HCT116 (cell line): ENCODE measurements around the gene SH3TC1. TPM values are rescaled to one million over a fixed set of nuclear protein-coding genes. Genes with fewer than 3 reads are reported as not detected.

Experiments used
- ATAC-seq: fragments of 200-7000 bp; cut with Tn5 transposase; 2 replicates; pipeline ENCODE4 v1.9.1; 2020; ENCODE audit warnings: mild to moderate bottlenecking, moderate library complexity
- BruUV-seq: library from RNA; stranded (reverse); fragments of 400-500 nt; replicated peaks from 2 replicates; lab custom pipeline; 2021; lab: Mats Ljungman, UMichigan
- CTCF ChIA-PET: fragments of 300-600 bp; sonication (Branson Sonifier 250); formaldehyde crosslinking; loops from one replicate; lab custom pipeline; 2021; ENCODE audit warnings: antibody characterized with exemption; lab: Charles Lee
- POLR2A ChIA-PET: fragments of 300-600, 350-600 bp; sonication (Branson Sonifier 250); formaldehyde crosslinking; loops from one replicate; lab custom pipeline; 2021; ENCODE audit warnings: antibody characterized with exemption; lab: Charles Lee
- RAD21 ChIA-PET, 2 experiments: fragments of 300-600 bp; sonication (Branson Sonifier 250); formaldehyde crosslinking; loops; one replicate each; lab custom pipeline; 2023; ENCODE audit warnings: low total read pairs in 2 of 2; ENCODE audit not compliant: uncharacterized antibody in 2 of 2, unreplicated experiment in 2 of 2, low non-redundant PET in 1 of 2; lab: Charles Lee
- DNase-seq: peaks from one replicate; pipeline ENCODE4 v3.0.0-alpha.2; 2010; ENCODE audit warnings: low read depth, low spot score
- H2AFZ ChIP-seq: fragments of 200-600 bp; shearing (Covaris generic), sonication (generic); 2 replicates; pipeline ENCODE4 v1.6.1; 2017; ENCODE audit warnings: low read depth, mixed run types, mixed read lengths, antibody characterized with exemption, low read length; ENCODE audit not compliant: poor library complexity, severe bottlenecking
- H3K27ac ChIP-seq: 2 replicates; pipeline ENCODE4 v1.5.1; 2012; ENCODE audit warnings: low read depth, low read length
- H3K27me3 ChIP-seq: fragments of 200-600 bp; sonication (generic); 2 replicates; pipeline ENCODE4 v1.6.1; 2016; ENCODE audit warnings: mixed run types, low read length, mixed read lengths; ENCODE audit not compliant: insufficient read depth
- H3K36me3 ChIP-seq, 2 experiments: fragments of 200-500 bp in 1 of 2; fragments of 200-600 bp in 1 of 2; sonication (Bioruptor generic) in 1 of 2; sonication (generic) in 1 of 2; 2 replicates each; pipeline versions ENCODE4 v1.5.1 to v1.6.1; 2014 to 2016; ENCODE audit warnings: low read length in 2 of 2, inconsistent platforms in 1 of 2, mixed read lengths in 1 of 2, mixed run types in 1 of 2; ENCODE audit not compliant: insufficient read depth in 2 of 2, control insufficient read depth in 1 of 2
- H3K4me1 ChIP-seq, 2 experiments: fragments of 200-600 bp in 1 of 2; sonication (generic) in 1 of 2; 2 replicates each; pipeline versions ENCODE4 v1.5.1 to v1.6.1; 2012 to 2017; ENCODE audit warnings: low read length in 2 of 2, inconsistent platforms in 1 of 2, mild to moderate bottlenecking in 1 of 2, mixed read lengths in 1 of 2, mixed run types in 1 of 2, moderate library complexity in 1 of 2; ENCODE audit not compliant: insufficient read depth in 2 of 2, control insufficient read depth in 1 of 2
- H3K4me2 ChIP-seq: fragments of 200-600 bp; sonication (generic); 2 replicates; pipeline ENCODE4 v1.6.1; 2017; ENCODE audit warnings: mixed run types, low read length, mixed read lengths
- H3K4me3 ChIP-seq, 2 experiments: fragments of 200-600 bp in 1 of 2; sonication (generic) in 1 of 2; replicated peaks in 1 of 2; 2 replicates each; pipeline ENCODE4 v1.5.1; 2011 to 2016; ENCODE audit warnings: low read length in 2 of 2, control low read depth in 1 of 2, low read depth in 1 of 2, mild to moderate bottlenecking in 1 of 2, mixed read lengths in 1 of 2, mixed run types in 1 of 2
- H3K79me2 ChIP-seq: fragments of 200-600 bp; sonication (generic); 2 replicates; pipeline ENCODE4 v1.6.1; 2017; ENCODE audit warnings: mild to moderate bottlenecking, mixed run types, low read length, moderate library complexity, mixed read lengths; ENCODE audit not compliant: insufficient read depth
- H3K9ac ChIP-seq: fragments of 200-600 bp; sonication (generic); 2 replicates; pipeline ENCODE4 v1.6.1; 2016; ENCODE audit warnings: low read length, mixed read lengths
- H3K9me2 ChIP-seq: fragments of 200-600 bp; sonication (generic), shearing (Covaris generic); 2 replicates; pipeline ENCODE4 v1.6.1; 2017; ENCODE audit warnings: mixed run types, mild to moderate bottlenecking, moderate library complexity; ENCODE audit not compliant: insufficient read depth
- H3K9me3 ChIP-seq, 2 experiments: fragments of 200-500 bp in 1 of 2; fragments of 200-600 bp in 1 of 2; sonication (Bioruptor generic) in 1 of 2; sonication (generic) in 1 of 2; 2 replicates each; pipeline ENCODE4 v1.6.1; 2014 to 2017; ENCODE audit warnings: low read length in 2 of 2, mixed read lengths in 2 of 2, inconsistent platforms in 1 of 2, low read depth in 1 of 2, mild to moderate bottlenecking in 1 of 2, mixed run types in 1 of 2, moderate library complexity in 1 of 2; ENCODE audit not compliant: control insufficient read depth in 1 of 2, insufficient read depth in 1 of 2
- H4K20me1 ChIP-seq: fragments of 200-600 bp; sonication (generic), shearing (Covaris generic); 2 replicates; pipeline ENCODE4 v1.6.1; 2017; ENCODE audit warnings: mixed run types, mild to moderate bottlenecking, moderate library complexity; ENCODE audit not compliant: insufficient read depth
- EGR1 ChIP-seq: IDR thresholded peaks from 2 replicates; pipeline ENCODE4 v1.6.1; 2012; ENCODE audit warnings: low read depth
- ELF1 ChIP-seq: IDR thresholded peaks from 2 replicates; pipeline ENCODE4 v1.6.1; 2012; ENCODE audit warnings: low read depth, borderline replicate concordance
- EZH2 ChIP-seq: fragments of 200-600 bp; sonication (generic); IDR thresholded peaks from 2 replicates; pipeline ENCODE4 v1.6.1; 2017; ENCODE audit warnings: antibody characterized with exemption, mixed run types
- EZH2phosphoT487 ChIP-seq: fragments of 200-600 bp; IDR thresholded peaks from 2 replicates; pipeline ENCODE4 v1.6.1; 2018; ENCODE audit warnings: antibody characterized with exemption, borderline replicate concordance
- FOSL1 ChIP-seq: IDR thresholded peaks from 2 replicates; pipeline ENCODE4 v1.6.1; 2012; ENCODE audit warnings: low read depth
- JUND ChIP-seq: IDR thresholded peaks from 2 replicates; pipeline ENCODE4 v1.6.1; 2012
- POLR2A ChIP-seq: IDR thresholded peaks from 2 replicates; pipeline ENCODE4 v1.7.0; 2011; ENCODE audit warnings: borderline replicate concordance; ENCODE audit not compliant: insufficient read depth, insufficient read length; ENCODE audit errors: extremely low read depth
- POLR2AphosphoS5 ChIP-seq: IDR thresholded peaks from 2 replicates; pipeline ENCODE4 v1.6.1; 2011; ENCODE audit warnings: mild to moderate bottlenecking, low read depth, low read length, moderate library complexity
- RAD21 ChIP-seq: IDR thresholded peaks from 2 replicates; pipeline ENCODE4 v1.6.1; 2012; ENCODE audit warnings: low read depth, mild to moderate bottlenecking
- SIN3A ChIP-seq: IDR thresholded peaks from 2 replicates; pipeline ENCODE4 v1.6.1; 2012; ENCODE audit warnings: low read depth
- SP1 ChIP-seq: IDR thresholded peaks from 2 replicates; pipeline ENCODE4 v1.6.1; 2012; ENCODE audit warnings: low read depth
- SRF ChIP-seq: IDR thresholded peaks from 2 replicates; pipeline ENCODE4 v1.6.1; 2012; ENCODE audit warnings: low read depth
- YY1 ChIP-seq: IDR thresholded peaks from 2 replicates; pipeline ENCODE4 v1.6.1; 2011; ENCODE audit warnings: low read length, low read depth, moderate library complexity, mild to moderate bottlenecking; ENCODE audit not compliant: insufficient replicate concordance; ENCODE audit errors: extremely low read depth
- ZFX ChIP-seq: fragments of 450-650 bp; IDR thresholded peaks from 2 replicates; pipeline ENCODE4 v1.6.1; 2017
- ZNF274 ChIP-seq: fragments of 200-500 bp; sonication (Bioruptor generic); IDR thresholded peaks from 2 replicates; pipeline ENCODE4 v1.6.1; 2014; ENCODE audit warnings: mild to moderate bottlenecking, low read depth, low read length, inconsistent platforms
- intact Hi-C: fragments of 100-400 bp; cut with micrococcal nuclease; formaldehyde crosslinking; loops from 2 replicates; pipeline ENCODE4 v1.10.0; 2022
- total RNA-seq: library from RNA; stranded (reverse); gene quantifications from one replicate; pipeline ENCODE4 v1.2.1, GENCODE V29; 2021; ENCODE audit not compliant: unreplicated experiment
- TF ChIP-seq, protein P1 (sequence below): IDR thresholded peaks from 2 replicates; pipeline ENCODE4 v1.6.1; 2012; ENCODE audit warnings: low read depth
- TF ChIP-seq, protein P2 (sequence below), 3 experiments: fragments of 200-600 bp in 1 of 3; sonication (generic) in 1 of 3; IDR thresholded peaks in 2 of 3; conservative IDR thresholded peaks in 1 of 3; 2 replicates each; pipeline ENCODE4 v1.5.1; 2012 to 2017; ENCODE audit warnings: low read depth in 2 of 3, low read length in 2 of 3, antibody characterized with exemption in 1 of 3, borderline replicate concordance in 1 of 3, control low read depth in 1 of 3, mild to moderate bottlenecking in 1 of 3, mixed read lengths in 1 of 3, mixed run types in 1 of 3, moderate library complexity in 1 of 3; ENCODE audit not compliant: insufficient read depth in 1 of 3
- TF ChIP-seq, protein P3 (sequence below): IDR thresholded peaks from 2 replicates; pipeline ENCODE4 v1.6.1; 2012

Gene SH3TC1
- total RNA-seq, 1 experiment from 2014 or later: 12.5 TPM

DNA sequence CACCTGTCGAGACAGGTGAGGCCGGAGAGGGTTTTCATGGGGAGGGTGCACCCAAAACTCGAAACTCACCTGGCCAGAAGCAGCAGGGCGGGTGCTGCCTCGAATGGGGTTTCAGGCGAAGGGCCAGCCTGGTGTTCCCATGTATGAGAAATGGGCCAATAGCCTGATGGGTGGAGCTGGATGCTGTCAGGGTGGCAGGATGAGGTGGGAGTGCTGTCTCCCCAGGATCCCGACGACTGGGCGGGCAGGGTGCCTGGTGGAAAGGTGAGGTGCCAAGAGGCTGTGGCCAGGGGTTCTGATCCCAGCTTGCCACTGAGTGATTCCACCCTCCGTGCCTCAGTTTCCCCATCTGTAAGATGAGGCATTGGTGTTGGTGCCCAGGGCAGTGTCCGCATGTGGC lies 16.8 kb upstream of the SH3TC1 start:
- Histone ChIP-seq H3K27ac (no peak overlapping the region), H3K4me3 (no peak overlapping the region), H3K9ac (no peak overlapping the region), H2AFZ (no peak overlapping the region), H3K4me1 (peaks cover 12 to 36% of the 10 kb centered on the region in 2 experiments), H3K9me2 (no peaks in the 10 kb centered on the region), H3K36me3 (no peaks in the 10 kb centered on the region), H3K27me3 (no peaks in the 10 kb centered on the region), H4K20me1 (no peaks in the 10 kb centered on the region), H3K4me2 (no peak overlapping the region), H3K79me2 (no peaks in the 10 kb centered on the region), H3K9me3 (no peaks in the 10 kb centered on the region)
- CTCF ChIA-PET: no interaction called here
- intact Hi-C loops: no loop called here
- TF ChIP-seq SIN3A (no peak), SP1 (no peak), YY1 (no peak), POLR2AphosphoS5 (no peak), ELF1 (no peak), ZNF274 (no peak), EZH2phosphoT487 (no peak), SRF (no peak), ZFX (no peak), EZH2 (no peak), POLR2A (no peak), EGR1 (no peak), JUND (no peak), RAD21 (no peak), FOSL1 (no peak)
- TF ChIP-seq, protein P1, sequence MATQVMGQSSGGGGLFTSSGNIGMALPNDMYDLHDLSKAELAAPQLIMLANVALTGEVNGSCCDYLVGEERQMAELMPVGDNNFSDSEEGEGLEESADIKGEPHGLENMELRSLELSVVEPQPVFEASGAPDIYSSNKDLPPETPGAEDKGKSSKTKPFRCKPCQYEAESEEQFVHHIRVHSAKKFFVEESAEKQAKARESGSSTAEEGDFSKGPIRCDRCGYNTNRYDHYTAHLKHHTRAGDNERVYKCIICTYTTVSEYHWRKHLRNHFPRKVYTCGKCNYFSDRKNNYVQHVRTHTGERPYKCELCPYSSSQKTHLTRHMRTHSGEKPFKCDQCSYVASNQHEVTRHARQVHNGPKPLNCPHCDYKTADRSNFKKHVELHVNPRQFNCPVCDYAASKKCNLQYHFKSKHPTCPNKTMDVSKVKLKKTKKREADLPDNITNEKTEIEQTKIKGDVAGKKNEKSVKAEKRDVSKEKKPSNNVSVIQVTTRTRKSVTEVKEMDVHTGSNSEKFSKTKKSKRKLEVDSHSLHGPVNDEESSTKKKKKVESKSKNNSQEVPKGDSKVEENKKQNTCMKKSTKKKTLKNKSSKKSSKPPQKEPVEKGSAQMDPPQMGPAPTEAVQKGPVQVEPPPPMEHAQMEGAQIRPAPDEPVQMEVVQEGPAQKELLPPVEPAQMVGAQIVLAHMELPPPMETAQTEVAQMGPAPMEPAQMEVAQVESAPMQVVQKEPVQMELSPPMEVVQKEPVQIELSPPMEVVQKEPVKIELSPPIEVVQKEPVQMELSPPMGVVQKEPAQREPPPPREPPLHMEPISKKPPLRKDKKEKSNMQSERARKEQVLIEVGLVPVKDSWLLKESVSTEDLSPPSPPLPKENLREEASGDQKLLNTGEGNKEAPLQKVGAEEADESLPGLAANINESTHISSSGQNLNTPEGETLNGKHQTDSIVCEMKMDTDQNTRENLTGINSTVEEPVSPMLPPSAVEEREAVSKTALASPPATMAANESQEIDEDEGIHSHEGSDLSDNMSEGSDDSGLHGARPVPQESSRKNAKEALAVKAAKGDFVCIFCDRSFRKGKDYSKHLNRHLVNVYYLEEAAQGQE: no peak
- TF ChIP-seq, protein P2, sequence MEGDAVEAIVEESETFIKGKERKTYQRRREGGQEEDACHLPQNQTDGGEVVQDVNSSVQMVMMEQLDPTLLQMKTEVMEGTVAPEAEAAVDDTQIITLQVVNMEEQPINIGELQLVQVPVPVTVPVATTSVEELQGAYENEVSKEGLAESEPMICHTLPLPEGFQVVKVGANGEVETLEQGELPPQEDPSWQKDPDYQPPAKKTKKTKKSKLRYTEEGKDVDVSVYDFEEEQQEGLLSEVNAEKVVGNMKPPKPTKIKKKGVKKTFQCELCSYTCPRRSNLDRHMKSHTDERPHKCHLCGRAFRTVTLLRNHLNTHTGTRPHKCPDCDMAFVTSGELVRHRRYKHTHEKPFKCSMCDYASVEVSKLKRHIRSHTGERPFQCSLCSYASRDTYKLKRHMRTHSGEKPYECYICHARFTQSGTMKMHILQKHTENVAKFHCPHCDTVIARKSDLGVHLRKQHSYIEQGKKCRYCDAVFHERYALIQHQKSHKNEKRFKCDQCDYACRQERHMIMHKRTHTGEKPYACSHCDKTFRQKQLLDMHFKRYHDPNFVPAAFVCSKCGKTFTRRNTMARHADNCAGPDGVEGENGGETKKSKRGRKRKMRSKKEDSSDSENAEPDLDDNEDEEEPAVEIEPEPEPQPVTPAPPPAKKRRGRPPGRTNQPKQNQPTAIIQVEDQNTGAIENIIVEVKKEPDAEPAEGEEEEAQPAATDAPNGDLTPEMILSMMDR (IDR thresholded peaks at IDR 0.05 in 2 of 3, conservative IDR thresholded peaks at IDR 0.05 in 1 of 3; ENCODE audit: borderline replicate concordance in 1 of 3, insufficient read depth in 1 of 3, low read depth in 2 of 3, low read length in 2 of 3): no peak
- TF ChIP-seq, protein P3, sequence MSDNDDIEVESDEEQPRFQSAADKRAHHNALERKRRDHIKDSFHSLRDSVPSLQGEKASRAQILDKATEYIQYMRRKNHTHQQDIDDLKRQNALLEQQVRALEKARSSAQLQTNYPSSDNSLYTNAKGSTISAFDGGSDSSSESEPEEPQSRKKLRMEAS: no peak
- POLR2A ChIA-PET: no interaction called here
- BruUV-seq: no TSS peak
- no peak for DNase-seq
- no peak for ATAC-seq
- RAD21 ChIA-PET: no interaction called here
